Fibroblast of skin of right biceps (primary cell): ENCODE data around the gene FAM237A.

Experiments used
- DNase-seq: peaks from one replicate; pipeline ENCODE4 v3.0.0-alpha.2; 2013

The FAM237A gene

DNA sequence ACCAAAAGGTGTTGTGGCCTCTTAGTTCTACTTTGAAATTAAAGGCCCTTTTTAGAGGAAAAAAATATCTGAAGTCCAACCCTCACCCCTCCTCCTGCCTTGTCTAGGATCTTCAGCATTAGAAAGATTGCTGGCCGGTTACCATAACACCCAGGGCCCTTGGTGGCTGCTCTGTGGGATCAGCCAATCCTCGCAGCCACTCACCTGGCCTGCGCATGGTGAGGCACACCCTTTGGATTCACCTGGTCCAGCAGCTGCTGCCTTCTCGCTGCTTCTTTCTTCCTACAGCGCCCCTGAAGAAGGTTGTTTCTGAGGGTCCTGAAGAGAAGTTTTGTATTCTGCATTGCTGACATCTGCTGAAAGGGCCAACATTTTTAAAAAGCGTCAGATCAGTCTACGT, 50.7 kb downstream of the FAM237A start:
- DNase-seq: no peak

DNA sequence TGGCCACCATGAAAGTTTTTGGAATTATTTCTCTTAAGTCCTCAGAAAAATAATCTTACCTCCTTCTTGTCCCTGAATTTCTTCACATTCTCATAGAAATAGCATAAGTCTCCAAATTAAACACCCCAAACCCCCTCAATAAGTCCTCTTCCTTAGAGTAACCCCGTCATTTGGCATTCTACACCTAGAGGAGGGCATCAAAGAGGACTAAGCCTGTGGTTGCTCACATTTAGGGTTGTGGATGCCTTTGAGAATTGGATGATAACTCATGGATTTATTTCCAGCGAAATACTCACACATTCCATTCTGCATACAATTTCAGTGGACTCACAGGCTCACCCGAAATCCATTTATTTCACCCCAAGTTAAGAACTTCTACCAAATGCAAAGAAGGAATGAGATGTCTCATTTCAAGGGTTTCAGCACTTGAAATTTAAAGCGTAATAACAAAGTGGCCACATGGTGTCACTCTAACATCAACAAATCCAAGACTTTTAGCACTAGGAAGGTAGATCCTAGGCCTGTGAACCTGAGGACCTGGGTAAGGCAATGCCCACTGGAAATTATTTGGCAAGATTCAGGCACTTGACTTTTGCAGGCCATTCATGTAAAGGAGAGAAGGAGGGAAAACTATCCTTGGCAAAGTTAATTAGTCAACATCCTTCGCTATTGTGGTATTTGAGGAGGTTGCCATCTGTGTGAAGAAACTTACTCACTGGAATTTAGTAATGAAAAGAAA, 51.3 kb downstream of the FAM237A start:
- peak; percentile 53 for DNase-seq

DNA sequence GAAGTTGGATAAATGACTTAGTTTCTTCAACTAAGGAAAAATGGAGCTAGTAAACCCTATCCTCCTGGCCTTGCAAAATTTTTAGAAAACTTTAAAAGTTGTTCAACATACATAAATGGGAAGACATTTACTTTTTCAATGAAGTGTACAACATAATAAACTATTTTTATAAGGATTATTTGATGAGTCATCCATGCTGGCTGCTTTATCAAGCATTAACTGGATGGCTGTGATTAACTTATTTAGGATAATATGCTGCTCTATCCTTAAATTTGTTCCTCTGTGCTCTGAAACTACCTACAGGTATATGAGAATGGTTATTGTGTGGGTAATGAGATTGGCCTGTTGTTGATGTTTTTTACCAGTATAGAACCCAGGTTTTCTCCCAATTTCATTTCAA, 54.6 kb downstream of the FAM237A start:
- DNase-seq: no peak

DNA sequence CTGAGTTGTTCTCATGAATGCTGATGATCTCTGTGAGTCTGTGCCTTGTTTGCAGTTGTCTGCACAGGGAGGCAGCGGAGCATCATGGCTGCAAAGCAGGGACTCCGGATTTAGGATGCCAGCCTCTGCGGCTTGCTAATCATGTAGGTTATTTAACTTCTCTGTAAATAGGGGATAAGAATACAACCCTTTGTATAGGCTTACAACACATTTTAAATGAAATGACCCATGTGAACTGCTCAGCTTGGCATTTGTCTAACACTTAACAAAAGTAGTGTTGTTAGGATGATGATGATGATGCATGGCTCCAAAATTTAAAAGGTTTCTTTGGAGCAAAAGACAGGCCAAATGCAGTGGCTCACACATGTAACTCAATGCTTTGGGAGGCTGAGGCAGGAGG, 56.5 kb downstream of the FAM237A start:
- DNase-seq: no peak
